Loucy (cell line): ENCODE results near the gene SLFN12L.

Source experiments
- H2AFZ ChIP-seq: fragments of 200-600 bp; sonication (generic); 2 replicates; pipeline ENCODE4 v1.6.0; 2016; ENCODE audit warnings: antibody characterized with exemption, mild to moderate bottlenecking, low read length, moderate library complexity
- H3F3A ChIP-seq: fragments of 200-600 bp; 2 replicates; pipeline ENCODE4 v1.6.0; 2016; ENCODE audit warnings: antibody characterized with exemption, low read depth, mild to moderate bottlenecking
- H3K27me3 ChIP-seq: fragments of 200-600 bp; sonication (generic); 2 replicates; pipeline ENCODE4 v1.6.1; 2014; ENCODE audit warnings: low read length, mild to moderate bottlenecking; ENCODE audit not compliant: insufficient read depth, poor library complexity, severe bottlenecking
- H3K36me3 ChIP-seq: fragments of 200-600 bp; sonication (generic); 2 replicates; pipeline ENCODE4 v1.6.1; 2016; ENCODE audit warnings: low read length; ENCODE audit not compliant: insufficient read depth
- H3K4me1 ChIP-seq: fragments of 200-600 bp; sonication (generic); 2 replicates; pipeline ENCODE4 v1.5.1; 2014; ENCODE audit warnings: low read length, mild to moderate bottlenecking; ENCODE audit not compliant: insufficient read depth, poor library complexity, severe bottlenecking
- H3K4me2 ChIP-seq: fragments of 200-600 bp; sonication (generic); 2 replicates; pipeline ENCODE4 v1.6.0; 2014; ENCODE audit warnings: antibody characterized with exemption, low read length, low read depth, mild to moderate bottlenecking; ENCODE audit not compliant: poor library complexity, severe bottlenecking
- H3K4me3 ChIP-seq: fragments of 200-600 bp; sonication (generic); 2 replicates; pipeline ENCODE4 v1.5.1; 2014; ENCODE audit warnings: low read length, mild to moderate bottlenecking, mixed read lengths; ENCODE audit not compliant: poor library complexity, severe bottlenecking
- H3K79me2 ChIP-seq: fragments of 200-600 bp; sonication (generic); 2 replicates; pipeline ENCODE4 v1.6.1; 2014; ENCODE audit warnings: low read length; ENCODE audit not compliant: insufficient read depth
- H3K9ac ChIP-seq: fragments of 200-600 bp; sonication (generic); 2 replicates; pipeline ENCODE4 v1.6.0; 2014; ENCODE audit warnings: mild to moderate bottlenecking, low read depth, low read length, moderate library complexity; ENCODE audit not compliant: poor library complexity, severe bottlenecking
- H3K9me2 ChIP-seq: fragments of 200-600 bp; sonication (generic); replicated peaks from 2 replicates; pipeline ENCODE4 v1.6.1; 2016; ENCODE audit warnings: low read depth, low read length, mixed read lengths
- H3K9me3 ChIP-seq: fragments of 200-600 bp; sonication (generic); 2 replicates; pipeline ENCODE4 v1.6.1; 2014; ENCODE audit warnings: mild to moderate bottlenecking, antibody characterized with exemption, low read length, low read depth; ENCODE audit not compliant: insufficient read depth
- H4K20me1 ChIP-seq: fragments of 200-600 bp; sonication (generic); 2 replicates; pipeline ENCODE4 v1.6.0; 2014; ENCODE audit warnings: antibody characterized with exemption, low read length, mild to moderate bottlenecking; ENCODE audit not compliant: insufficient read depth, poor library complexity, severe bottlenecking
- EZH2phosphoT487 ChIP-seq: fragments of 200-600 bp; IDR thresholded peaks from 2 replicates; pipeline ENCODE4 v1.6.1; 2018; ENCODE audit warnings: antibody characterized with exemption, mild to moderate bottlenecking, moderate library complexity, borderline replicate concordance
- TF ChIP-seq, protein P1 (sequence below): fragments of 200-600 bp; sonication (generic); conservative IDR thresholded peaks from 2 replicates; pipeline ENCODE4 v1.5.1; 2014; ENCODE audit warnings: mild to moderate bottlenecking, antibody characterized with exemption, low read length

The SLFN12L gene

DNA sequence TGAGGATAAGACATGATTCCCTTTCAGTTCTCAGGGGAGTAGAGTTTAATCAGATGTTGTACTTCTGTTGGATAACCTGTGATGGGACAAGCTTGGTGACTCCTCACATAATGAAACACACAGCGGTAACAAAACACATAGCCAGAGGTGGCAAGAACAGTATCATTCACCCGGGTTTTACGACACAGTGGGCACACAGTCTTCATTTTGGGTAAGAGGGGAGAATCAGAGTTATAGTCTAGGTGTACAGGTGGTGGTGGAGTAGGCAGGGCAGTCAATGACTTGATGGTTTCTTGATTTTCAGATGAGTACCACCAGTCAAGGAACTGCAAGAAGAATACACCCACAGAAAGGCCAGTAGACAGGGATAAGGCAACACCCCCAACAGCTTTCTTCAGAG lies 38.3 kb upstream of the SLFN12L start:
- no peak overlapping the region for H3K9ac ChIP-seq
- H3K4me3 ChIP-seq, result no peak overlapping the region
- TF ChIP-seq EZH2phosphoT487, result no peak
- TF ChIP-seq, protein P1, sequence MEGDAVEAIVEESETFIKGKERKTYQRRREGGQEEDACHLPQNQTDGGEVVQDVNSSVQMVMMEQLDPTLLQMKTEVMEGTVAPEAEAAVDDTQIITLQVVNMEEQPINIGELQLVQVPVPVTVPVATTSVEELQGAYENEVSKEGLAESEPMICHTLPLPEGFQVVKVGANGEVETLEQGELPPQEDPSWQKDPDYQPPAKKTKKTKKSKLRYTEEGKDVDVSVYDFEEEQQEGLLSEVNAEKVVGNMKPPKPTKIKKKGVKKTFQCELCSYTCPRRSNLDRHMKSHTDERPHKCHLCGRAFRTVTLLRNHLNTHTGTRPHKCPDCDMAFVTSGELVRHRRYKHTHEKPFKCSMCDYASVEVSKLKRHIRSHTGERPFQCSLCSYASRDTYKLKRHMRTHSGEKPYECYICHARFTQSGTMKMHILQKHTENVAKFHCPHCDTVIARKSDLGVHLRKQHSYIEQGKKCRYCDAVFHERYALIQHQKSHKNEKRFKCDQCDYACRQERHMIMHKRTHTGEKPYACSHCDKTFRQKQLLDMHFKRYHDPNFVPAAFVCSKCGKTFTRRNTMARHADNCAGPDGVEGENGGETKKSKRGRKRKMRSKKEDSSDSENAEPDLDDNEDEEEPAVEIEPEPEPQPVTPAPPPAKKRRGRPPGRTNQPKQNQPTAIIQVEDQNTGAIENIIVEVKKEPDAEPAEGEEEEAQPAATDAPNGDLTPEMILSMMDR, result no peak
- no peaks in the 10 kb centered on the region for H3K27me3 ChIP-seq
- H3K4me1 ChIP-seq, result peaks cover 25% of the 10 kb centered on the region
- H3K9me3 ChIP-seq, result no peaks in the 10 kb centered on the region
- no peaks in the 10 kb centered on the region for H3K9me2 ChIP-seq
- no peak overlapping the region for H2AFZ ChIP-seq
- peaks cover 38% of the 10 kb centered on the region for H3K79me2 ChIP-seq
- peak overlapping the region; percentile 25 for H3K4me2 ChIP-seq
- no peaks in the 10 kb centered on the region; the same call in 1 of the 2 replicates for H3K36me3 ChIP-seq
- peaks cover 6% of the 10 kb centered on the region; the same call in 1 of the 2 replicates for H3F3A ChIP-seq
- no peaks in the 10 kb centered on the region for H4K20me1 ChIP-seq

DNA sequence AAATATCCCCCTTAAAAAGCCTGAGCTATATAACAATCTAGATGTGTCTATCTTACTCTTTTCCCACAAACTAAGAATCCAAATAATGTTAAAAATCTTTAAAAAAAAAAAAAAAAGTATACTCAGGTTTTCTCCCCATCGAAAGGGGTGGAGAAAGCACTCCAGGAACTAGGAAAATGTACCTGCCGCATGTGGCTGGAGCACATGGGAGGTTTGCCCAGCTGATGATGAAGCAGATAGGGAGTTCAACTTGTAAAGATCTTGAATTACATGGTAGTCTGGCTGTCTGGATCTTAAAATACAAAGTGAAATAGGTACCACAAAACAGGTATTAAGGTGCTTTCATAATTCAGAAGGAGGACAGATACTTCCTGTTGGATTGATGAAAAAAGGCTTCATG lies 31.9 kb upstream of the SLFN12L start:
- H3K4me3 ChIP-seq, result peak overlapping the region; percentile 88
- peak overlapping the region; percentile 84 for H3K9ac ChIP-seq
- no peak overlapping the region for H2AFZ ChIP-seq

DNA sequence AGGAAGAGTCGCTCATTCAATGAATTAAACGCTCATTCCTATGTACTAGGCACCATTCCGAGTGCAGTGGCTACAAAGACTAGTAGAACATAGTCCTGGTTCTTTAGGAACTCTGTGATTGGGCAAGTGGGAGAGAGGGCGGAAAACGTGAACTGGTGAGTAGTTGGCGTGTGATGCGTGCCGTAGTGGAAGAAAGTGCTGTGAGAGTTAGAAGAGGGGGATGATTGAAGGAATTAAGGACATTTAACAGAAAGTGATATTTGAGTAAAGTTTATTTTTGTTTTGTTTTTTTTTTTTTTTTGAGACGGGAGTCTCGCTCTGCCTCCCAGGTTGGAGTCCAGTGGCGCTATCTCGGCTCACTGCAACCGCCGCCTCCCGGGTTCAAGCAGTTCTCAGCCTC lies 31.1 kb upstream of the SLFN12L start:
- peaks cover 36% of the 10 kb centered on the region for H3K79me2 ChIP-seq

More for the DNA sequence above, 31.9 kb upstream of the SLFN12L start:
- TF ChIP-seq, protein P1, result no peak
- TF ChIP-seq EZH2phosphoT487, result no peak
- H3K79me2 ChIP-seq, result peaks cover 36% of the 10 kb centered on the region
- H3K4me2 ChIP-seq, result peak overlapping the region; percentile 86
- no peaks in the 10 kb centered on the region for H3K27me3 ChIP-seq
- no peaks in the 10 kb centered on the region for H3K9me3 ChIP-seq
- H3K36me3 ChIP-seq, result no peaks in the 10 kb centered on the region; the same call in 1 of the 2 replicates
- no peaks in the 10 kb centered on the region for H3F3A ChIP-seq
- peaks cover 15% of the 10 kb centered on the region for H3K4me1 ChIP-seq
- H4K20me1 ChIP-seq, result peaks cover 12% of the 10 kb centered on the region
- no peaks in the 10 kb centered on the region for H3K9me2 ChIP-seq

More for the DNA sequence above, 31.1 kb upstream of the SLFN12L start:
- Histone ChIP-seq H3K9ac (peak overlapping the region; percentile 84), H3K27me3 (no peaks in the 10 kb centered on the region), H3K4me3 (peak overlapping the region; percentile 88), H3K9me3 (no peaks in the 10 kb centered on the region), H3F3A (no peaks in the 10 kb centered on the region), H3K9me2 (no peaks in the 10 kb centered on the region), H4K20me1 (peaks cover 12% of the 10 kb centered on the region), H2AFZ (no peak overlapping the region), H3K36me3 (no peaks in the 10 kb centered on the region), H3K4me1 (peaks cover 15% of the 10 kb centered on the region), H3K4me2 (peak overlapping the region; percentile 86)
- TF ChIP-seq, protein P1, result no peak
- TF ChIP-seq EZH2phosphoT487, result no peak
